Stomach (tissue), 9 donors: ENCODE measurements around the gene RTN4R. TPM values are rescaled to one million over a fixed set of nuclear protein-coding genes. Genes with fewer than 3 reads are reported as not detected.

Experiments used
- DNase-seq, 2 donors: peaks; one replicate each; pipeline versions ENCODE4 v3.0.0 to v3.0.0-alpha.2; 2013 to 2019
- H3K27ac ChIP-seq, 5 donors: fragments of 200-600 bp in 4 of 5; sonication (generic) in 4 of 5; one replicate each; pipeline ENCODE4 v1.5.1; 2013 to 2019; ENCODE audit warnings: mild to moderate bottlenecking in 1 of 5, moderate library complexity in 1 of 5
- H3K27me3 ChIP-seq, 3 donors: fragments of 200-600 bp; sonication (generic); one replicate each; pipeline ENCODE4 v1.5.1; 2017 to 2019; ENCODE audit warnings: mixed run types in 1 of 3
- H3K36me3 ChIP-seq, 4 donors: fragments of 200-600 bp; sonication (generic); 1 replicate in 3 of 4; 2 replicates in 1 of 4; pipeline ENCODE4 v1.5.1; 2016 to 2019
- H3K4me1 ChIP-seq, 4 donors: fragments of 200-600 bp; sonication (generic); one replicate each; pipeline ENCODE4 v1.5.1; 2016 to 2019
- H3K4me3 ChIP-seq, 4 donors: fragments of 200-600 bp; sonication (generic) in 3 of 4; one replicate each; pipeline ENCODE4 v1.5.1; 2016 to 2019; ENCODE audit warnings: mild to moderate bottlenecking in 1 of 4
- H3K9me3 ChIP-seq, 4 donors: fragments of 200-600 bp; sonication (generic); one replicate each; pipeline ENCODE4 v1.5.1; 2016 to 2019
- CTCF ChIP-seq, 7 experiments: fragments of 450-650 bp in 4 of 7; fragments of 200-600 bp in 3 of 7; sonication (generic) in 3 of 7; IDR thresholded peaks; one replicate each; pipeline ENCODE4 v1.5.1; 2016 to 2019; ENCODE audit warnings: antibody characterized with exemption in 7 of 7, control low read depth in 2 of 7, mild to moderate bottlenecking in 1 of 7
- EP300 ChIP-seq: sonication (generic); formaldehyde crosslinking; IDR thresholded peaks from one replicate; pipeline ENCODE4 v1.6.1; 2017; ENCODE audit warnings: antibody characterized with exemption
- POLR2A ChIP-seq, 4 donors: fragments of 450-650 bp; IDR thresholded peaks; one replicate each; pipeline ENCODE4 v1.6.1; 2016; ENCODE audit warnings: antibody characterized with exemption in 4 of 4, control low read depth in 2 of 4, mild to moderate bottlenecking in 1 of 4, moderate library complexity in 1 of 4
- POLR2AphosphoS5 ChIP-seq, 3 donors: sonication (generic); formaldehyde crosslinking; IDR thresholded peaks; one replicate each; pipeline ENCODE4 v1.6.1; 2016; ENCODE audit warnings: antibody characterized with exemption in 3 of 3
- WGBS, 5 donors: extraction: QIAGEN DNeasy Blood & Tissue Kit in 3 of 5; methylation state at CpG; one replicate each; pipeline versions ENCODE4 v1.1.5 to v1.1.7; 2013 to 2018; 5-methylcytosine and 5-hydroxymethylcytosine counted together
- intact Hi-C: fragments of 100-400 bp; cut with DNase I; formaldehyde crosslinking; loops from one replicate; pipeline ENCODE4 v1.15.1; 2023; ENCODE audit warnings: low total_unique reads
- polyA plus RNA-seq, 3 donors: library from polyadenylated mRNA; stranded (reverse); fragments of 200-250 nt; gene quantifications; one replicate each; pipeline ENCODE4 v1.2.3, GENCODE V29; 2013
- total RNA-seq, 5 donors: library from RNA; depleted of rRNA; stranded (reverse); fragments of >200 nt; gene quantifications; one replicate each; pipeline versions ENCODE4 v1.1.0 to v1.2.3, GENCODE V29; 2014 to 2016
- donor health status: healthy with polysubstance abuse.
- donor health status: Bipolar disorder and iron deficiency.
- donor health status: healthy.

Gene RTN4R
- total and polyA plus RNA-seq, 8 donors, result 0.92 to 2.2 (median 1.7) TPM; not detected in 3

DNA sequence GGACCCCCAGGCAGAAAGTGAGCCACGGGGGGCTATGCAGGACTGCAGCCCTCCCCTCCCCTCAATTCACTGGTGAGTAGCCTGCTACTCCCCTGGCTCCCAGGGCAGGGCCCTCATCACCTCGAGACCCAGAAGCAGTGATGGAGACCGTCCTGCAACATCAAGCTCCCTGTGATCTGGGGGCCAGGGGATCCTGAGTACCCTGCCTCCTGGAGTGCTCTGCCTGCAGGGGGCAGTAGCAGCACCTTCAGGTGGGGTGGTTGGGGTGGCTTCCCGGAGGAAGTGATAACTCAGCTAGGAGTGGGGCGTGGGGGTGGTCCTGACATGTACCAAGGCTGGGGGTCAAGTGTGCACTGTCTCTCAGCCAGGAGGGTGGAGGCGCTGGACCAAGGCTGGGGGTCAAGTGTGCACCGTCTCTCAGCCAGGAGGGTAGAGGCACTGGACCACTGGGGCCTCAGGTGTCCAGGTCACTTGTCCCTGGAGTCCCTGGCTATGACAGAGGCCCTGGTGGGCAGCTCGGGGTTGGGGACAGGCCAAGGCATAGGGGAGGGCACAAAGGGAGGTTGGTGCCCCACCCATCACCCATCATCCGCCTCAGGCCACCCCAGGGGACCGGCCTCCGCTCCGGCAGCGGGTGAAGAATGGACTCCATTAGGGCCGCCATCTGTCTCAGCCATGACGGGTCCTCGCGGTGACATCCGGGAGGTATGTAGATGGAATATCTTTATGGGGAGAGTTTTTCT is 9.4 kb downstream of the RTN4R start:
- no peaks in the 10 kb centered on the region for H3K27me3 ChIP-seq
- no peak overlapping the region for H3K27ac ChIP-seq
- no peaks in the 10 kb centered on the region for H3K36me3 ChIP-seq
- no peak for DNase-seq
- WGBS, 5 donors, result 89 to 100% (median 94%) methylated on average over 3 to 18 of the region's 18 CpGs
- no peaks in the 10 kb centered on the region for H3K4me1 ChIP-seq
- intact Hi-C loops, result no loop called here
- H3K4me3 ChIP-seq, result no peak overlapping the region
- TF ChIP-seq CTCF (IDR thresholded peaks at IDR 0.05) (no peak), POLR2A (IDR thresholded peaks at IDR 0.05) (no peak), POLR2AphosphoS5 (IDR thresholded peaks at IDR 0.05) (no peak), EP300 (no peak)
- H3K9me3 ChIP-seq, result no peaks in the 10 kb centered on the region

DNA sequence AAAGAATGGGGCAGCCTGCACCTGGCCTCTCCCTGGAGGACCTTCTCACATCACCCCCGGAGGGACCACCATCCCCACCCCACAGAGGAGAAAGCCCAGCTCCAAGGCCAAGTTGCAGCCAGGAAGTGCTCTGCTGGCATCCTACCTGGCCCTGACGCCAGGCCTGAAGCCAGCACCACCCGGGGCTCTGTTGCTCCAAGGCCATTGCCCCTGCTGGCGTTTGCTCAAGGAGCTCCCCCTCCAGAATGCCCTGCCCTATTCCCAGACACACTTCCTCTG is 10.2 kb downstream of the RTN4R start:
- H3K36me3 ChIP-seq, result no peaks in the 10 kb centered on the region
- no peak overlapping the region for H3K4me3 ChIP-seq
- H3K4me1 ChIP-seq, result no peaks in the 10 kb centered on the region
- no peaks in the 10 kb centered on the region for H3K9me3 ChIP-seq
- 78 to 97% (median 81%) methylated on average over 4 of the region's 4 CpGs for WGBS, 5 donors
- TF ChIP-seq CTCF (IDR thresholded peaks at IDR 0.05), result no peak
- DNase-seq, result no peak
- intact Hi-C loops, result no loop called here
- H3K27ac ChIP-seq, result no peak overlapping the region
- H3K27me3 ChIP-seq, result no peaks in the 10 kb centered on the region

DNA sequence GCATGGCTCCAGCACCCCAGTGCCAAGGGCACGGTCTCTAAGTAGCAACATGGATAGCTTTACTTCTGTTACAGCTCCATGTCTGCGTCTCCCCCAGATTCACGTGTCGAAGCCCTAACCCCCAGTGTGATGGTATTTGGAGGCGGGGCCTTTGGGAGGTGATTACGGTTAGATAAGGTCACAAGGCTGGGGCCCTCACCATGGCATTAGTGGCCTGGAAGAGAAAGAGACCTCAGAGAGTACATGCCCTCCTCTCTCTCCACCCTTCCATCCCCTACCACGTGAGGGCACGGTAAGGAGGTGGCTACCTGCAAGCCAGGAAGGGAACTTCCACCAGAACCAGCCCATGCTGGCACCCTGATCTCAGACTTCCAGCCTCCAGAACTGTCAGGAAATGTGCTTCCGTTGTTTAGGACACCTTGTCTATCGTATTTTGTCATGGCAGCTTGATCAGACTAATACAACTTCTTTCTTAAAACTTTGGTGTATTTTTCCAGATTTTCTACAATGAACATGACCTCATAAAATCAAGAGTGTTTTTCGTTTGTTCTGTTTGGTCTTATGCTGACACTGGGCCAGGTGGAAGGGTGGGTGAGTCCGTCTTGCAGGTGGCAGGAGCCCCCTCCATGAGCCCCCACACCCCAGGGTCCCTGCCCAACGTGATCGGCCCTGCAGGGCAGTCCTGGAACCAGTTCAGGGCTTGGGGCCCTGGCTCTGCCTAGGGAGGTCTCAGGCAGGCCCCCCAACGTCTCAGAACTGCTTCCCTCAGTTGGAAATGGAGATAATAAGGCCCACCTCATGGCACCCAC is 10.7 kb downstream of the RTN4R start:
- TF ChIP-seq EP300 (no peak), POLR2AphosphoS5 (IDR thresholded peaks at IDR 0.05) (no peak), POLR2A (IDR thresholded peaks at IDR 0.05) (no peak)
- 88 to 95% (median 92%) methylated on average over 15 of the region's 15 CpGs for WGBS, 5 donors
- DNase-seq, result no peak
- no peak overlapping the region for H3K4me3 ChIP-seq
- no peaks in the 10 kb centered on the region for H3K36me3 ChIP-seq
- no peak overlapping the region for H3K27ac ChIP-seq
- no peaks in the 10 kb centered on the region for H3K27me3 ChIP-seq
- intact Hi-C loops, result no loop called here
- no peaks in the 10 kb centered on the region for H3K4me1 ChIP-seq
- H3K9me3 ChIP-seq, result no peaks in the 10 kb centered on the region

DNA sequence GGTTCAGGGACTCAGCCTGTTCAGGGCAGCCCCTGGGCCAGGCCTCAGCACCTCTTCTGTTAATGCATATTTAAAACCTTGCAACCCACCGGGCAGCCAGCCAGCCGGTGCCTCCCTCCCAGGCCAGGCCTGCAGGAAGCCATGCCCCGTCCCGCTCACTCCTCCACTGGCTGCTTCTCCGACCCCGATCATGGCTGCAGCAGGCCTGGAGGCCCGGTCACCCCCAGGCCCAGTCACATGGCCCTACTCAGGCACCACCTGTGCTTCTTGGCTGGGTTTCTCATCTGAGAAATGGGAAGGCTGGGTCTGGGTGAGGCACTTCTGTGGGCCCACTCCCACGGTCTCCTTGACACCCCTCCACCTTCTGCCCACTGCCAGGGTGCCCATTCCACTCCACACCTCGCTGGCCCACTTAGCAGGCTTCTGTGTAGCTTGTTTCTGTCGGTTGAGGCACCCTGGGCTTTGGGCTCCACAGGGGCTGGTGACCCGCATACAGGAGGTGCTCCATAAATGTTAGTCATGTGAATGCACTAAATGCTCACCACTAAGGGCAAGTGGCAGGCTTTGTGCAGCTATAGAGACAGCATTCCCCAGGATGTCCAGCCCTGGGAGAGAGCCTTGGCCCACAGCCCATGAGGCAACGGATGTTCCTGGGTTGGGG is 11.4 kb downstream of the RTN4R start:
- DNase-seq, result peak in 1 of 2 donors; percentile 30
- H3K27ac ChIP-seq, result no peak overlapping the region
- intact Hi-C loops, result no loop called here
- no peaks in the 10 kb centered on the region for H3K9me3 ChIP-seq
- no peak overlapping the region for H3K4me3 ChIP-seq
- no peaks in the 10 kb centered on the region for H3K36me3 ChIP-seq
- no peaks in the 10 kb centered on the region for H3K4me1 ChIP-seq
- H3K27me3 ChIP-seq, result no peaks in the 10 kb centered on the region
- WGBS, 5 donors, result 81 to 85% (median 85%) methylated on average over 11 to 12 of the region's 12 CpGs
- no peak for TF ChIP-seq CTCF (IDR thresholded peaks at IDR 0.05)
- TF ChIP-seq POLR2A (IDR thresholded peaks at IDR 0.05), result no peak
- TF ChIP-seq POLR2AphosphoS5 (IDR thresholded peaks at IDR 0.05), result no peak
- no peak for TF ChIP-seq EP300
